Ecto neural progenitor cell (in vitro differentiated cells): ENCODE measurements around the gene SOX15.
A peak's percentile ranks its signal among the peaks of the same experiment; 100 is the strongest.
"Not testable (repeated sequence)": the region's sequence is repeated elsewhere in the genome, so short reads cannot be mapped to it uniquely, and the experiment has no call there.

ENCODE experiments used
- DNase-seq: peaks from one replicate; pipeline ENCODE4 v3.0.0-alpha.2; 2018; ENCODE audit warnings: low spot score

The SOX15 gene

DNA sequence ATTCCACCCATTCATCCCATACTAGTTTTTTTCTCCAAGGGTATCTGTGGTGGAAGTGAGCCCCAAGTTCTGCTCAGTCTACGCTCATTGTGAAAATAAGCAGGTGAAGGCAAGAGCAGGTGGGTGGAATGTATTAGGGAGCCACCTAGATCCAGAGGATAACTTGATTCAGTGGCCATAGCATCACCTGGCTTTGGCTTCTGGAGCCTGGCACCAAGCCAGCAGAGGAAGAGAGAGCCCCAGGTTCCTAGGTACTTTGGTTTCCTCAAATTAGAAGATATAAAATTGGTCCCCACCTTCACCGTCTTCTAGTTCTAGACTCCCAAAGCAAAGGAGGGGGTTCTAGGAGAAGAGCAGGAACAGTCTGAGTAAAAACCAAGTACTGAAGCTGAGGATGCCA is 20.7 kb upstream of the SOX15 start:
- no peak for DNase-seq

- no peak for DNase-seq
These were observed 16.4 kb upstream of the SOX15 start for GRCh38 chr17:7606280-7606679.

- DNase-seq: not testable (repeated sequence)
These were observed 7.7 kb upstream of the SOX15 start for GRCh38 chr17:7597561-7597960.

DNA sequence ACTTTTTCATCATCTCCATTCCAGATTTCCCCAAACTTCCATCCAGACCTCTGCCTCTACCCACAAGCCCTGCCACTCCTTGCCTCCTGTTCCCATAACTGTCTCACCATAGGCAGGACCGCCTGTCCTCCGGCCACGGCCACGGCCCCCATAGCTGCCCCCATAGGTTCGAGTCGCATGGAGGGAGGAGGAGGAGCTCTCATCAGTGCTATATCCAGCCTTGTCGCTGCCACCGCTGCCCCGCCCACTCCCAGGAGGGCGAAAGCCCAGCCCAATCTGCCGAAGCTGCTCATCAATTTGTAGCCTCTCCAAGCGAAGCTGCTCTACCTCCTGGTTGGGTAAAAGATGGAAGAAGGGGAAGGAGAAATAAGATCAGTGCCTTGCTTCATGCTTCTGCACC is 3.4 kb upstream of the SOX15 start:
- DNase-seq: no peak

DNA sequence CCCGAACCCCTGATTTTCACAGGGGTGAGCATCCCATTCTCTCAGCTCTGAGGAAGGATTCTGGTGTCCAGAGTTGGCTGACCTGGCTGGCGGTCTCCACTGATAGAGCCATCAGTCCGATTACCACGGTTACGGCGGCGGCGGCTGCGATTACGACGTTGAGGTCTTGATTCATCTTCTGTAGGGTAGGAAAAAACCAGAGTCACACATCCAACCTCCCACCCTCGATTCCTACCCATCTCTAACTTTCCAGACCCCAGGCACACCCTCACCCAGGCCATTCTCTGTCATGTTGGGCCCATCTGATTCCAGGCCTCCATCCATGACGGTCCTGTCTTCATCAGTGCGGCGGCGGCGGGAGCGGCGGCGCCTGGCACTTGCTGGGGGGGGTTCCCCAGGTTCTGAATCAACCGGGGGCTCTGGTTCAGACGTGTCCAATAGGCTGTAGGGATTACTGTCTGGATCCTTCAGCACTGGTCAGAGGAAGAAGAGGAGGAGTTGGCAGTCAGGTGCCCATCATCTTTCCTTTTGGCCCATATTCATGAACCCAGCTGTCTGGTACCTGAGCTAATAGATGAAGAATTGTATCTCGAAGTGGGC is 2.6 kb upstream of the SOX15 start:
- no peak for DNase-seq

DNA sequence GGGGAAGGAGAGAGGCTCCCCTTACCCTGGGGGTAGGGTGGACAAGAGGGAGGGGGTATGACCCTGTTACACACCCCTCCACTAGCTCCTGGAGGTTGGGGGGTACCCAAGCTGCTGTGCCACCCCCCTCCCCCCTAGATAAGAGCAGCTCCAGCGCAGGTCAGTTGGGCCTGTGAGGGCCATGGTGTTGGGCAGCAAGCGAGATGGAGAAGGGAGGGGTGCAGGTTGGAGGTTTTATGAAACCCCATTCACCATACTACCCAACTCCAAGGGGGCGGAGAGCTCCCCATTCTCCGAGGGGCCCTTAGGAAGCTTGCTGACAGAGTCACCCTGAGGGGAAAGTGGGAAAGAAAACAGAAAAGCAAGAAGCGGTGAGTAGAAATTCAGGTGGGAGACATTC is 1.7 kb upstream of the SOX15 start:
- no peak for DNase-seq

- peak; percentile 85 for DNase-seq
These were observed 849 bp upstream of the SOX15 start for GRCh38 chr17:7590743-7591142.

- peak; percentile 94 for DNase-seq
These were observed 558 bp downstream of the SOX15 start for GRCh38 chr17:7589204-7589868.

- no peak for DNase-seq
These were observed 1.2 kb downstream of the SOX15 start for GRCh38 chr17:7588553-7589203.

- no peak for DNase-seq
These were observed 2.3 kb downstream of the SOX15 start for GRCh38 chr17:7587420-7588151.

DNA sequence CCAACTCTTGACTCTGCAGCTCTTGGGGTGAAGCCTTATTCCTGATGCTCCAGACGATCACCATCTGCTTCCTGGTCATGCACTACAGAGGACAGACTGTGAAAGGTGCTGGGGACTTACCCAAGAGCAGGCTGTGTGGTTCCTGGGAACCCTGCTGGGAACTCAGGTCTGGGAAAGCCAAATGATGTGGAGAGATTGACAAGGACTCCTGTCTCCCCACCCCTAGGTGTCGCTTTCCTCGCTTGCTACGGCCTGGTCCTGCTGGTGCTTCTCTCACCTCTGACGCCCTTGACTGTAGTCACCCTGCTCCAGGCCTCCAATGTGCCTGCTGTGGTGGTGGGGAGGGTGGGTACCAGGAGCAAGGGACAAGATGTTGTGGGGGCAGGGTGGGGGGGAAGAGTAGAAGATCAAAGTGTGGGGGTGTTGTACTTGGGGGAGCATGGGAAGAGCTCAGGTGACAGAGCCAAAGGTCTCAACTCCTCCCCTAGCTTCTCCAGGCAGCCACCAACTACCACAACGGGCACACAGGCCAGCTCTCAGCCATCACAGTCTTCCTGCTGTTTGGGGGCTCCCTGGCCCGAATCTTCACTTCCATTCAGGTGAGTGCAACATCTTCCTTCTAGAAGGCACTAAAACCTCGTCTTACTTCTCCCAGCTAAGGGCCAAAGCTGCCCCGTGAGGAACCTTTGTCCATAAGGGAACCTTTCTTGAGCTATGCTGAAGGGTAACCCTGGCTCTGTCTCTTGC is 3.0 kb downstream of the SOX15 start:
- DNase-seq: no peak

- peak; percentile 100 for DNase-seq
These were observed 6.4 kb downstream of the SOX15 start, which contains the start of gene MPDU1 for GRCh38 chr17:7583253-7584109. Gene MPDU1, plus strand, starts transcription at chr17:7583852. Its CDS starts 11 bp downstream, at chr17:7583863.

GRCh38 chr17:7582396-7583252 is 7.3 kb downstream of the SOX15 start:
- no peak for DNase-seq

DNA sequence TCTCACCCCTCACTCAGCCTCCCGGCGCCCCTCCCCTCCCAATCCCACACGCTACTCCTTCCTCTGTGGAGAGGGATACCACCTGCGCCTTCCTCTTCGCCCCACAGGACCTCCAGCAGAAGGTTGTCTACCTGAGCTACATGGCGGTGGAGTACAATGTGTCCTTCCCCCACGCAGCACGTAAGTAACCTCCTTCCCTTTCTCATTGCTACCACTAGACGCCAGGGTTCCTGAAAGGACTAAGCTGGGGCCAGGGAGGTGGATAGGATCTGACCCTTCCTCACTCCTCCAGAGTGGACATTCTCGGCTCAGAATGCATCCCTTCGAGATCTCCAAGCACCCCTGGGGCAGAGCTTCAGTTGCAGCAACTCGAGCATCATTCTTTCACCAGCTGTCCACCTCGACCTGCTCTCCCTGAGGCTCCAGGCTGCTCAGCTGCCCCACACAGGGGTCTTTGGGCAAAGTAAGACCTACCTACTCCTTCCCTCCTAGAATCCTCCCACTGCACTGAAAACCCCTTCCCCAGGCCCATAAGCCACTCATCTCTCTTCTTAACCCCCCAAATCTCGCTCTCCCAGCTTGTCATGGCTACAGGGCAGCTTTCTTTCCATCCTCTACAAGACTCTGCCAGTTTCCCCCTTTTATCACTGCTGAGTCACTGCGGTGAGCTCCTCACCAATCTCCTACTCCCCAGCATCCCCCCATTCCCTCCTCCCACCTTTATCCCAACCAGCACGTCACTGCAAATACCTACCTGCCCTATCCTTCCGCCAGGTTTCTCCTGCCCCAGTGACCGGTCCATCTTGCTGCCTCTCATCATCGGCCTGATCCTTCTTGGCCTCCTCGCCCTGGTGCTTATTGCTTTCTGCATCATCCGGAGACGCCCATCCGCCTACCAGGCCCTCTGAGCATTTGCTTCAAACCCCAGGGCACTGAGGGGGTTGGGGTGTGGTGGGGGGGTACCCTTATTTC is 9.0 kb downstream of the SOX15 start:
- no peak for DNase-seq

GRCh38 chr17:7579834-7580603 is 9.9 kb downstream of the SOX15 start:
- no peak for DNase-seq

DNA sequence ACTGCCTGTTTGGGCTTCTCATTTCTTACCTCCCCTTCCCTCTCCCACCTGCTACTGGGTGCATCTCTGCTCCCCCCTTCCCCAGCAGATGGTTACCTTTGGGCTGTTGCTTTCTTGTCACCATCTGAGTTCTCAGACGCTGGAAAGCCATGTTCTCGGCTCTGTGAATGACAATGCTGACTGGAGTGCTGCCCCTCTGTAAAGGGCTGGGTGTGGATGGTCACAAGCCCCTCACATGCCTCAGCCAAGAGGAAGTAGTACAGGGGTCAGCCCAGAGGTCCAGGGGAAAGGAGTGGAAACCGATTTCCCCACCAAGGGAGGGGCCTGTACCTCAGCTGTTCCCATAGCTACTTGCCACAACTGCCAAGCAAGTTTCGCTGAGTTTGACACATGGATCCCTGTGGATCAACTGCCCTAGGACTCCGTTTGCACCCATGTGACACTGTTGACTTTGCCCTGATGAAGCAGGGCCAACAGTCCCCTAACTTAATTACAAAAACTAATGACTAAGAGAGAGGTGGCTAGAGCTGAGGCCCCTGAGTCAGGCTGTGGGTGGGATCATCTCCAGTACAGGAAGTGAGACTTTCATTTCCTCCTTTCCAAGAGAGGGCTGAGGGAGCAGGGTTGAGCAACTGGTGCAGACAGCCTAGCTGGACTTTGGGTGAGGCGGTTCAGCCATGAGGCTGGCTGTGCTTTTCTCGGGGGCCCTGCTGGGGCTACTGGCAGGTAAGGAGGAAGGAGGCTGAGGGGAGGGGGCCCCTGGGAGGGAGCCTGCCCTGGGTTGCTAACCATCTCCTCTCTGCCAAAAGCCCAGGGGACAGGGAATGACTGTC is 10.7 kb downstream of the SOX15 start, which contains the start of gene CD68:
Gene CD68, plus strand, starts transcription at position 638 of the 833 bp plus-strand sequence. Its CDS starts 40 bp downstream, at position 678.
- DNase-seq: no peak
